Activated CD4-positive, alpha-beta T cell treated with anti-CD3 and anti-CD28 coated beads for 48 hours (primary cell): ENCODE results near the gene HOMER2.
"Not testable (repeated sequence)": the region's sequence is repeated elsewhere in the genome, so short reads cannot be mapped to it uniquely, and the experiment has no call there.

ENCODE experiments used
- DNase-seq: peaks from one replicate; pipeline ENCODE4 v3.0.0-alpha.2; 2020

The HOMER2 gene

GRCh38 chr15:82963471-82964341 lies 11.2 kb upstream of the HOMER2 start:
- DNase-seq, result no peak

GRCh38 chr15:82960766-82961165 lies 8.2 kb upstream of the HOMER2 start:
- no peak for DNase-seq

GRCh38 chr15:82959423-82959822 lies 6.9 kb upstream of the HOMER2 start:
- no peak for DNase-seq

- DNase-seq, result no peak
These were observed 6.1 kb upstream of the HOMER2 start for GRCh38 chr15:82958638-82959037.

GRCh38 chr15:82951472-82952157 lies 905 bp downstream of the HOMER2 start:
- DNase-seq, result no peak

- peak; percentile 13 for DNase-seq
These were observed 1.7 kb downstream of the HOMER2 start for GRCh38 chr15:82950746-82951370.

GRCh38 chr15:82950295-82950694 lies 2.2 kb downstream of the HOMER2 start:
- DNase-seq, result no peak

GRCh38 chr15:82946155-82946701 lies 6.3 kb downstream of the HOMER2 start:
- DNase-seq, result no peak

- DNase-seq, result no peak
These were observed 7.2 kb downstream of the HOMER2 start for GRCh38 chr15:82945326-82945725.

GRCh38 chr15:82944821-82945220 lies 7.7 kb downstream of the HOMER2 start:
- DNase-seq, result no peak

- DNase-seq, result no peak
These were observed 8.5 kb downstream of the HOMER2 start for GRCh38 chr15:82944056-82944455.

- no peak for DNase-seq
These were observed 9.3 kb downstream of the HOMER2 start for GRCh38 chr15:82943176-82943575.

- no peak for DNase-seq
These were observed 9.8 kb downstream of the HOMER2 start for GRCh38 chr15:82942691-82943090.

GRCh38 chr15:82939678-82940077 lies 12.8 kb downstream of the HOMER2 start:
- not testable (repeated sequence) for DNase-seq

- no peak for DNase-seq
These were observed 14.8 kb downstream of the HOMER2 start for GRCh38 chr15:82937712-82938058.

GRCh38 chr15:82936966-82937711 lies 15.4 kb downstream of the HOMER2 start:
- DNase-seq, result no peak

- DNase-seq, result no peak
These were observed 17.1 kb downstream of the HOMER2 start for GRCh38 chr15:82935382-82935781.

GRCh38 chr15:82934100-82934880 lies 18.2 kb downstream of the HOMER2 start:
- no peak for DNase-seq

- peak; percentile 36 for DNase-seq
These were observed 18.9 kb downstream of the HOMER2 start for GRCh38 chr15:82933576-82933975.

- no peak for DNase-seq
These were observed 21.3 kb downstream of the HOMER2 start for GRCh38 chr15:82931221-82931620.

GRCh38 chr15:82930461-82930860 lies 22.1 kb downstream of the HOMER2 start:
- no peak for DNase-seq

GRCh38 chr15:82928711-82929110 lies 23.8 kb downstream of the HOMER2 start:
- DNase-seq, result no peak
